HUES6 (cell line): Measurements from ENCODE around the gene GNA14.
"Not testable (repeated sequence)": the region's sequence is repeated elsewhere in the genome, so short reads cannot be mapped to it uniquely, and the experiment has no call there.

ENCODE experiments used
- H3K27ac ChIP-seq: 2 replicates; pipeline ENCODE4 v1.7.0; 2013; ENCODE audit warnings: low read depth, mild to moderate bottlenecking, low read length, inconsistent platforms
- H3K27me3 ChIP-seq: 2 replicates; pipeline ENCODE4 v1.6.1; 2013; ENCODE audit warnings: low read length; ENCODE audit not compliant: control insufficient read depth, insufficient read depth
- H3K36me3 ChIP-seq: 2 replicates; pipeline ENCODE4 v1.6.1; 2013; ENCODE audit warnings: low read length; ENCODE audit not compliant: control insufficient read depth, insufficient read depth
- H3K4me1 ChIP-seq: 2 replicates; pipeline ENCODE4 v1.6.1; 2013; ENCODE audit warnings: low read length; ENCODE audit not compliant: control insufficient read depth, insufficient read depth
- H3K4me3 ChIP-seq: 2 replicates; pipeline ENCODE4 v1.5.1; 2013; ENCODE audit warnings: low read depth, low read length
- H3K9ac ChIP-seq: one replicate; pipeline ENCODE4 v1.6.1; 2013; ENCODE audit warnings: mild to moderate bottlenecking, low read length
- H3K9me3 ChIP-seq: 2 replicates; pipeline ENCODE4 v1.6.1; 2013; ENCODE audit warnings: low read depth, low read length; ENCODE audit not compliant: control insufficient read depth, insufficient read depth

GNA14 gene

GRCh38 chr9:77426712-77427111 lies 221.4 kb downstream of the GNA14 start:
- Histone ChIP-seq H3K9ac (no peak overlapping the region), H3K27me3 (no peaks in the 10 kb centered on the region), H3K27ac (no peak overlapping the region), H3K36me3 (no peaks in the 10 kb centered on the region; the same call in 1 of the 2 replicates), H3K4me3 (no peak overlapping the region), H3K4me1 (no peaks in the 10 kb centered on the region), H3K9me3 (no peaks in the 10 kb centered on the region)

GRCh38 chr9:77424993-77425392 lies 223.1 kb downstream of the GNA14 start:
- no peak overlapping the region for H3K4me3 ChIP-seq
- no peak overlapping the region for H3K9ac ChIP-seq
- H3K27ac ChIP-seq, result no peak overlapping the region
- no peaks in the 10 kb centered on the region for H3K36me3 ChIP-seq
- H3K4me1 ChIP-seq, result no peaks in the 10 kb centered on the region
- no peaks in the 10 kb centered on the region for H3K9me3 ChIP-seq
- H3K27me3 ChIP-seq, result no peaks in the 10 kb centered on the region

GRCh38 chr9:77423841-77424240 lies 224.3 kb downstream of the GNA14 start:
- H3K36me3 ChIP-seq, result no peaks in the 10 kb centered on the region
- H3K9me3 ChIP-seq, result no peaks in the 10 kb centered on the region
- H3K4me3 ChIP-seq, result no peak overlapping the region
- H3K4me1 ChIP-seq, result no peaks in the 10 kb centered on the region
- no peak overlapping the region for H3K27ac ChIP-seq
- no peak overlapping the region for H3K9ac ChIP-seq
- H3K27me3 ChIP-seq, result no peaks in the 10 kb centered on the region

GRCh38 chr9:77422969-77423368 lies 225.2 kb downstream of the GNA14 start:
- H3K9me3 ChIP-seq, result no peaks in the 10 kb centered on the region
- no peaks in the 10 kb centered on the region for H3K36me3 ChIP-seq
- H3K27me3 ChIP-seq, result no peaks in the 10 kb centered on the region
- H3K4me3 ChIP-seq, result no peak overlapping the region
- H3K9ac ChIP-seq, result no peak overlapping the region
- no peak overlapping the region for H3K27ac ChIP-seq
- no peaks in the 10 kb centered on the region for H3K4me1 ChIP-seq

GRCh38 chr9:77421506-77422265 lies 226.4 kb downstream of the GNA14 start:
- no peak overlapping the region for H3K4me3 ChIP-seq
- H3K36me3 ChIP-seq, result peaks cover 2% of the 10 kb centered on the region; the same call in 1 of the 2 replicates
- H3K4me1 ChIP-seq, result 0 out of 2 replicates have a peak, but pooled peaks cover 4% of the 10 kb centered on the region
- no peak overlapping the region for H3K27ac ChIP-seq
- no peaks in the 10 kb centered on the region for H3K9me3 ChIP-seq
- H3K9ac ChIP-seq, result no peak overlapping the region
- no peaks in the 10 kb centered on the region for H3K27me3 ChIP-seq

- H3K4me3 ChIP-seq, result no peak overlapping the region
- H3K9ac ChIP-seq, result no peak overlapping the region
- H3K27ac ChIP-seq, result no peak overlapping the region
- 0 out of 2 replicates have a peak, but pooled peaks cover 4% of the 10 kb centered on the region for H3K4me1 ChIP-seq
- no peaks in the 10 kb centered on the region for H3K27me3 ChIP-seq
- H3K36me3 ChIP-seq, result peaks cover 5% of the 10 kb centered on the region; the same call in 1 of the 2 replicates
- H3K9me3 ChIP-seq, result no peaks in the 10 kb centered on the region
Observed at GRCh38 chr9:77420641-77421040, 227.5 kb downstream of the GNA14 start.

GRCh38 chr9:77418226-77418625 lies 229.9 kb downstream of the GNA14 start:
- Histone ChIP-seq H3K9ac (no peak overlapping the region), H3K4me3 (no peak overlapping the region), H3K4me1 (0 out of 2 replicates have a peak, but pooled peaks cover 4% of the 10 kb centered on the region), H3K9me3 (no peaks in the 10 kb centered on the region), H3K27ac (0 out of 2 replicates have a peak overlapping the region, but pooled peaks have one; percentile 37), H3K27me3 (no peaks in the 10 kb centered on the region), H3K36me3 (peaks cover 6% of the 10 kb centered on the region; the same call in 1 of the 2 replicates)

GRCh38 chr9:77417566-77417965 lies 230.6 kb downstream of the GNA14 start:
- Histone ChIP-seq H3K9me3 (no peaks in the 10 kb centered on the region), H3K27ac (0 out of 2 replicates have a peak overlapping the region, but pooled peaks have one; percentile 37), H3K4me3 (no peak overlapping the region), H3K9ac (no peak overlapping the region), H3K4me1 (0 out of 2 replicates have a peak, but pooled peaks cover 4% of the 10 kb centered on the region), H3K27me3 (no peaks in the 10 kb centered on the region), H3K36me3 (peaks cover 6% of the 10 kb centered on the region; the same call in 1 of the 2 replicates)

GRCh38 chr9:77408521-77408920 lies 239.6 kb downstream of the GNA14 start:
- H3K4me1 ChIP-seq, H3K27me3 ChIP-seq, H3K9ac ChIP-seq, H3K4me3 ChIP-seq, H3K27ac ChIP-seq: not testable (repeated sequence)
- H3K36me3 ChIP-seq, result peaks cover 29% of the 10 kb centered on the region
- peaks cover 13% of the 10 kb centered on the region for H3K9me3 ChIP-seq

GRCh38 chr9:77403239-77403638 lies 244.9 kb downstream of the GNA14 start:
- no peak overlapping the region for H3K27ac ChIP-seq
- no peaks in the 10 kb centered on the region for H3K27me3 ChIP-seq
- peaks cover 26% of the 10 kb centered on the region for H3K36me3 ChIP-seq
- no peaks in the 10 kb centered on the region for H3K4me1 ChIP-seq
- H3K9me3 ChIP-seq, result peaks cover 9% of the 10 kb centered on the region
- no peak overlapping the region for H3K9ac ChIP-seq
- no peak overlapping the region for H3K4me3 ChIP-seq

- Histone ChIP-seq H3K27me3 (no peaks in the 10 kb centered on the region), H3K9ac (no peak overlapping the region), H3K27ac (no peak overlapping the region), H3K36me3 (peaks cover 18% of the 10 kb centered on the region), H3K4me3 (no peak overlapping the region), H3K9me3 (peaks cover 4% of the 10 kb centered on the region; the same call in 1 of the 2 replicates), H3K4me1 (no peaks in the 10 kb centered on the region)
Observed at GRCh38 chr9:77402286-77402685, 245.8 kb downstream of the GNA14 start.
